Measurements from ENCODE around the gene PLAGL2. TPM values are rescaled to one million over a fixed set of nuclear protein-coding genes. Genes with fewer than 3 reads are reported as not detected.
"Not testable (repeated sequence)": the region's sequence is repeated elsewhere in the genome, so short reads cannot be mapped to it uniquely, and the experiment has no call there.

Gene PLAGL2
- total RNA-seq, 1 donor from 2014 or later: 1.2 TPM

DNA sequence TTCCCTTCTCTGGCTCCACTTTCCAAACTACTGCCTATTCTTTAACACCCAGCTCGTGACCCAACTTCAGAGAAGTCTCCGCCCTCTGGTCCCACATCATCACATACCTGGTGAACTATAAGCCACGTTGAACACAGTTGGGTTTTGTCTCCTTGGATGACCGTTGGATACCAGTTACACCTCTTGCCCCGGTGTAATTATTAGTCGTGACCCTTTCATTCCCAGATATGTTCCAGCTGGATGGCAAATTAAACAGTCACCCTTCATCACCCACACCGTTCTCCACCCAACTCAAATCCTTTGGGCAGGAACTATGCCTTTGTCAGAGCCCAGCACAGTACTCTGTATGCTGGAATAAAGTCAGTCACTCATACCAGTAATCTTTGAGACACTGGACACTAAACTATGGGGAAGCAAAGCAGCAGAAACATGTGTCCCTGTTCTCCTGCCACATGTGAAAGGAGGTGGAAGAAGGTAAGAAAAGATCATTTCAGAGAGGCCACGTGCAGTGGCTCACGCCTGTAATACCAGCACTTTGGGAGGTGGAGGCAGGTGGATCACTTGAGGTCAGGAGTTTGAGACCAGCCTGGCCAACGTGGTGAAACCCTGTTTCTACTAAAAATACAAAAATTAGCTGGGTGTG, 22.5 kb downstream of the PLAGL2 start:
- no peak for DNase-seq (ENCODE audit: low spot score)

DNA sequence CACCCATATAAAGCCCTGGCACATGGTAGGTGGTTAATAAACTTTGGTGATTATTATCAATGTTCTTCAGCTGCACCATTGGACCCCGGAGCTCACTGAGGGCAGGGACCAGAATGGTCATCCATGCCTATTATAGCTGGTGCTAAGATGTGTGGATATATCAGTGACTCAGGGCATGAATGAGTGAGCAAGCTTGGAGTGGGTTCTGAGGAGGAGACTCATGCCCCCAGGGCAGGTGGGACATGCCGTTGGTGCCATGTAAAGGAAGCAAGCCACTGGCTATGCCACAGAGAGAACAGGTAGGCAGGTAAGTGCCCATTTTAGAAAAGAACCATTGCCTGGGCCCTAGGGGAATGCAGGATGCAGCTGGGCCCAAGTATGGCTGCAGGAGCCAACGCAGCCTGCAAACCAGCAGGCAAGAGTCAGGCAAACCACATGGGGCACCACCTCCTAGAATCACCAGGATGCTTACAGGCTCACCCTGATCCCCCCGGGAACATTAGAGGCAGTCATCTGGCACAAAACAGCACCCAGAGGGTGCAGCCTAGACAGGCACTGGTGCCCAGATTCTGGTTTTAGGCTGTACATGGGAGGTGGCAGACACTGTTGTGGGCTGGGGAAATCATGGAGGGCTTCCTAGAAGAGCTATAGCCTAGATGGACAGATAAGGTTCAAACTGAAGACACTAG, 23.5 kb downstream of the PLAGL2 start:
- DNase-seq (ENCODE audit: low spot score): no peak

DNA sequence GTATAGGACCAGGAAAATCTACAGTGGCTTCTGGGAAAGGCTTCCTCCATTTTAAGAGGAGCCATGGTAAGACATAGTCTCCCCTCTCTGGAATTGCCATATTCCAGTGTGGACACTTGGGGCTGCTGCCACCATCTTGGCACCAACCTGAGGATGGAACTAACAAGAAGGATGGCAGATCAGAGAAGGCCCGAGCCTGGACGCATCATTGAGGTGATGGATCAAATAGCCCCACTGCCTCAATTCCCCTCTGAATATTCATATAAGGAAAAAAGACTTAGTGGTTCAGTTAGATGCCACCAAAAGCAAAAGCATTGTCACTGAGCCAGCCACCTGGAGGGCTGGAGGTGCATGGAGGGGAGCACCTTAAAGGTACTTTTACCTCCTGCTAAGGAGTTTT, 25.9 kb downstream of the PLAGL2 start:
- no peak for DNase-seq (ENCODE audit: low spot score)

DNA sequence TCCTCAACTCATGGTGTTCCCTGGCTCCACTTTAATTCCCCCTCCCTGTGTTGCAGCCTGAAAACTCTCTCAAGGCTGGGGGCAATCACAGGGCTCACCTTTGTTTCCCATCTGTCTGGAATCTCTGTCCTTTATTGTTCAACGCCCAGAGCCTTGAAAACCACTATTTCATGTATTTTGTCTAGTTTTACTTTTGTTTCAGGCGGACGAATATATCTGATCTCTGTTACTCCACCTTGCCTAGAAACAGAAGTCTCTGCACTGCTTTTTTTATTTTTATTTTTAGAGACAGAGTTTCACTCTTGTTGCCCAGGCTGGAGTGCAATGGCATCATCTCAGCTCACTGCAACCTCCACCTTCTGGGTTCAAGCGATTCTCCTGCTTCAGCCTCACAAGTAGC, 27.6 kb downstream of the PLAGL2 start:
- no peak for DNase-seq (ENCODE audit: low spot score)

DNA sequence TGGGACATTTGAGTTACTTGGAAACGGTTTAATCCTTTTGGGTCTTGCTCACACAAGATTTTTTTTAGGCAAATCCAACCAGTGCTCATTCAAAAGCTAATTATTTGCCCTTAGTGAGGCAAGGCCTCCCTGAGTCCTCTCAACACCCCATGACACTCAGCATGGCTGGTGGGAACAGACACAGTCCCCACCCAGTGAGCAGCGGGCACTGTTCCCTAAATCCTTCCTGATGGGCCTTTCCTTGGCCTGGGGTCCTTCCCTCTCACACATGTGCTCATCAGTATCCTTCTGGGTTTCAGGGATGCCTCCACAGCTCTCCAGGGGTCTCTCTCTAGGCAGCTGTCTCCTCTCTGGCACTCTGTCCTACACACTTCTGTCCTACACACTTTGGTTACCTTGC, 28.0 kb downstream of the PLAGL2 start:
- DNase-seq (ENCODE audit: low spot score): no peak

DNA sequence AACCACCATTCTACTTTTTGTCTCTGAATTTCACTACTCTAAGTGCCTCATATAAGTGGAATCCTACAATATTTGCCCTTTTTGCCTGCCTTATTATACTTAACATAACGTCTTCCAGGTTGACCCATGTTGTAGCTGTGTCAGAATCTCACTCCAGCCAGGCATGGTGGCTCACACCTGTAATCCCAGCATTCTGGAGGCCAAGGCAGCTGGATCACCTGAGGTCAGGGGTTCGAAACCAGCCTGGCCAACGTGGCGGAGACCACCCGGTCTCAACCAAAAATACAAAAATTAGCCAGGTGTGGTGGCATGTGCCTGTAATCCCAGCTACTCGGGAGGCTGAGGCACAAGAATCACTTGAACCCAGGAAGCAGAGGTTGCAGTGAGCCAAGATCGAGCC, 29.8 kb downstream of the PLAGL2 start:
- not testable (repeated sequence) for DNase-seq (ENCODE audit: low spot score)

DNA sequence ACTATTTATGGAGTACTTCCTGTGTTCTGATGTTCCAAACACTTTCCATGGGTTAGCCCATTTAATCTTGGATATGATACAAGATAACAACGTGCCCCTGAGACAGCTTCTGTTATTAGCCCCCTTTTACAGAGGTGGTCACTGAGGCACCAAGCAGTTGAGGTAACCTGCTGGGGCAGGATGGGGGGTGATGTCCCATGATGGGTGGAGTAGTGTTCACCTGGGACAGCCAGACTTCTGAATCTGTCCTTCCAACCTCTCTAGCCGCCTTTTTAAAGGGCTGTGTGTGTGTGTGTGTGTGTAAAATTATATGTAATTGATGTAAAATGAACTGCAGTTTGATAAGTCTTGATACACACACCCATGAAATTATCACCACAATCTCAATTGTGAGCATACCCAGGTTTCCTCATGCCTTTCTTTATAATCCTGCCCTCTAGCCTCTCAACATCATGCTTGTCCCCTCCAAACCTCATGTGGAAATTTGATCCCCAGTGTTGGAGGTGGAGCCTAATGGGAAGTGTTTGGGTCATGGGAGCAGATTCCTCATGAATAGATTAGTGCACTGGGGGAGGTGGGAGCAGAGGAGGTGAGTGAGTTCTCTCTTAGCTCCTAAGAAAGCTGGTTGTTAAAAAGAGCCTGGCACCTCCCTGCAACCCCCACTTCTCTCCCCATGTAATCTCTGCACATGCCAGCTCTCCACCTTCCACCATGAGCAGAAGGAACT, 39.2 kb downstream of the PLAGL2 start:
- DNase-seq (ENCODE audit: low spot score): no peak

DNA sequence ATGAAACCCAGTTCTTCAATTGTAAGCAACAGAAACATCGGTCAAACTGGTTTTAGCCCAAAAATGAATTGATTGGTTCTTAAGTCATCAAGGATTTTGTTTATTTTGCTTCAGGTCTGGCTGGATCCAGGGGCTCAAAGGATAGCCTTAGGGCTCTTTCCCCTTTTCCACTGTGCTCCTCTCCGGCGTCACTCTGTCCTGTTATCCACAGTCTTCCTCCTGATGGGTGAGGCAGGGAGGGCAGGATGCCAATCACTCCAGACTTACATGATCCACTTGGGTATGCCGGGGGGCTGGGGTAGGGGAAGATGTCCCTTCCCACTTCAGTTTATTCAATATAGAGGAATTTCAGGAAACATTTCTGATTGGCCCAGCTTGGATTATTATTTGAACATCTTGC, 40.0 kb downstream of the PLAGL2 start:
- DNase-seq (ENCODE audit: low spot score): no peak

DNA sequence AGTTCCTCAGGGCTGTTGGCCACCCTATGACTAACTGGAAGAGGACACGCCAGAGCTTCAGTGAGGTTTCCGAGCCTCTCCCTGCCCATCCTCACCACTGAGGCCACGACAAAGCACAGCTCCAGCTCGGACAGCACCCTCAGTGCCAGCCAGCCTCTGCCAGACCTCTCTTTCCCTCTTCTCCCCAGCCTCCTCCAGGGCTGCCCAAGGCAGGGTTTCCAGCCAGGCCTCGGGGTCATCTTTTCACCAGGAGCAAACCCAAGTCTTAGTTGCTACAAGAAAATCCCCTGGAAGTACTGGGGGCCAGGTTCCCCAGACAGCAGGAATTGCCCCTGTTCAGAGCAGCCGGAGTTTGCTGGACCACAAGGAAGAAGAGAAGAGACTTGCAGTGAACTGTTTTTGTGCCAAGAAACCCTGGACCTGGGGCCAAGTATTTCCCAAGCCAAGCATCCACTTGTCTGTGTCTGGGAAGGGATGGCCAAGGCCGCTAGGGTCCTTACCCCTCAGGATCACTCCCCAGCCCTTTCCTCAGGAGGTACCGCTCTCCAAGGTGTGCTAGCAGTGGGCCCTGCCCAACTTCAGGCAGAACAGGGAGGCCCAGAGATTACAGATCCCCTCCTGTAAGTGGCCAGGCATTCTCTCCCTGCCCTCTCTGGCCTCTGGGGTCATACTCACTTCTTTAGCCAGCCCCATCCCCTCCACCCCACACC, 41.6 kb downstream of the PLAGL2 start:
- DNase-seq (ENCODE audit: low spot score): no peak

DNA sequence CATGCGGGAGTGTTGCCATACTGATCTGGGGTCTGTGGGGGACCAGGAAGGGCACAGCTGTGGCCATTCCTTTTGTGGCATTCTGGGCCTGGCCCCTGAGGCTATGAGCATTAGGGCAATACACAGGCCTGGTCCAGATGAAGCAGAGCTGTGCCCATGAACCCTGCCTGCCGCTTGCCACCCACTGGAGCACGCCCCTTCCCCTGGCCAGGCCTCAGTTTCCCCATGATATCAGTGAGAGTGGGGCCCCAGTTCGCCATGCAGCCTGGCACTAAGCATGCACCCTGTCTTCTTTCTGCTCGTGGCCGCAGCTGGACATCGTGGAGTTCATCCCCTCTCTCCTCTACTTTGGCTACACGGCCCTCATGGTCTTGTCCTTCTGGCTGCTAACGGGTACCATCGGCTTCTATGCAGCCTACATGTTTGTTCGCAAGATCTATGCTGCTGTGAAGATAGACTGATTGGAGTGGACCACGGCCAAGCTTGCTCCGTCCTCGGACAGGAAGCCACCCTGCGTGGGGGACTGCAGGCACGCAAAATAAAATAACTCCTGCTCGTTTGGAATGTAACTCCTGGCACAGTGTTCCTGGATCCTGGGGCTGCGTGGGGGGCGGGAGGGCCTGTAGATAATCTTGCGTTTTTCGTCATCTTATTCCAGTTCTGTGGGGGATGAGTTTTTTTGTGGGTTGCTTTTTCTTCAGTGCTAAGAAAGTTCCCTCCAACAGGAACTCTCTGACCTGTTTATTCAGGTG, 42.4 kb downstream of the PLAGL2 start:
- no peak for DNase-seq (ENCODE audit: low spot score)

DNA sequence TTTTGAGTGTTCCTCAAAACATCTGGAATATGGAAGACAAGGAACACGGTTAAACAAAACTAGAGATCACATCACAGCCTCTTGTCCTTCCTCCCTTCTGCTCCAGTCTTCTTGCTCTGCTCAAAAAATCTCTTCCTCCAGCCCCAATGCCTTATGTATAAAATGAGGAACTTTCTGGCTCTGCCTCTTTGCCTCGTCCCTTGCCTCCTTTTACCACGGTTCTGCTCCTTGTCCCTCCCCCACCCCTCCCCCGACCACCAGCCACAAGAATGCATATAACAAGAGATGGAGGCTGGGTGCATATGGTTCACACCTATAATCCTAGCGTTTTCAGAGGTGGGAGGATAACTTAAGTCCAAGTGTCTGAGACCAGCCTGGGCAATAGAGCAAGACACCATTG, 43.6 kb downstream of the PLAGL2 start:
- DNase-seq (ENCODE audit: low spot score): no peak

DNA sequence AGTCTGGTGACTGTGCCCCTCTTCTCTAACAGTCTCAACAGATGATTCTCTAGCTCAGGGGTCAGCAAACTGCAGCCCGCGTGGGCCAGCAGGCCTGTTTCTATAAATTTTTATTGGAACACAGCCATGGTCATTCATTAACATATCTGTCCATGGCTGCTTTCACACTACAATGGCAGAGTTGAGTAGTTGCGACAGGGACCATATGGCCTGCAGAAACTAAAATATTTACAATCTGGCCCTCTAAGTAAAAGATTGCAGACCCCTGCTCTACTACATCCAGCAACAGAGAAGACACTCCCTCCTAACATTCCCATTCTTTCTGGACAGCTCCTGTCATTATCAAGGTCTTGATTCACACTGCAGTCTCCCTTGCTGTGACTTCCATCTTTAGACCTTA, 45.2 kb downstream of the PLAGL2 start:
- no peak for DNase-seq (ENCODE audit: low spot score)

DNA sequence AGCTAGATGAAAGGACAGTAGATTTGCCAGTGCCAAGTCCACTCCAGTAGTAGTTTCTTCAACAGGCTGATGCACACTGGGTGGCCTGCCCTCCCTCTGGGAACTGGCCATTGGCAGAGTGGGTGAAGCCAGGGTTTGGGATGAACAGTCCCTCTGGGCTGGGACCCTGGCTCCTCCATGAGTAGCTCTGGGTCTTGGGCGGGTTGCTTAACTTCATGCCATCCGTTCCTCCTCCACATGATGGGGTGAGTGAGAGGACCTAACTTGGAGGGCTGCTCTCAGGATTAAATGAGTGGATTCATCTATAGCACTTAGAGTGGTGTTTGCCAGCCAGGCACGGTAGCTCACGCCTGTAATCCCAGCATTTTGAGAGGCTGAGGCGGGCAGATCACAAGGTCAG, 47.2 kb downstream of the PLAGL2 start:
- DNase-seq (ENCODE audit: low spot score): no peak

DNA sequence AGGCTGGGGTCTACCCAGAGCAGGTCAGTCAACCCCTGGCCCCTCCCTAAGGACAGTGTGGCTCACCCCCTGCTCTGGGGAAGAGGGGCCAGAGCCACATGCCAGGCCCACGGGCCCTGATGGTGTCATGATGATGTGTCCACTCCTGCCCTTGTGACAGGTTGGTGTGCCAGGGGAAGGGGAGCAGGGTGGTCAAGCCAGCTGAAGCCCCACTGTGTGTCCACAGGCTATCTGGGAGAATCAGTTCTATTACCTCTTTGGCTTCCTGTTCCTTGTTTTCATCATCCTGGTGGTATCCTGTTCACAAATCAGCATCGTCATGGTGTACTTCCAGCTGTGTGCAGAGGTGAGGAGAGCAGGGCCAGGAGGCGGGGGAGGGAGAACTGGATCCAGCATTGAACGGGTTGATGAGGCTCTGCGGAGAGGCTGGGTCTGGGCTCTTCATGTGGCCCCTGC, 47.7 kb downstream of the PLAGL2 start:
- DNase-seq (ENCODE audit: low spot score): no peak

DNA sequence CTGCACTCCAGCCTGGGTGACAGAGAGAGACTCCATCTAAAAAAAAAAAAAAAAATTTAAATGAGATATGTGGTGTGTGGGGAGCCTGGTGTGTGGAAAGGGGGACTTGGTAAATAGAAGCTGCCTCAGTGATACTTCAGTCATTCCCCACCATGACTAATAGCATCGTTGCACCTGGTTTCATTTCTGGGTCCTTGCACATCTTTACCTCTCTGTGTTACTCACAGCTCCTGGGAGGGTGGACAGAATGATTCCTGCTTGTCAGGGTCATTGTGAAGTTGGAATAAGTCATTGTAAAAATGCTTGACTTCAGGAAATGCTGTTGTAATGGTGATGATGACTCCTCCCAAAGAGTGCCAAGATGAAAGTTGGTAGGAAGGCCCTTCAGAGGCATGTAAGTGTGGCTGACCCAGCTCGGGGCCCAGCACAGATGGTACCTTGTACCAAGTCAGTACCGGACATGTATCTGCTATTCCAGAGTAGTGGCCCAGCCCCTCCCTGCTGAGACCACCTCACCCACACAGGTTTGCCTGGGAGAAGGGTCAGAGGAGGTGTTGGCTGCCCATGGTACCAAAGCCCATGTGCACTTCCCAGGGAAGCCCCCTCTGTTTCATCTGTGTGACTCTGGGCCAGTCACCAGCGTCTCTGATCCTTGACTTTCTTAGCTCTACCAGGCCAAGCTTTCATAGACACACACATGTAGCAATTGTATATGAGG, 48.4 kb downstream of the PLAGL2 start:
- DNase-seq (ENCODE audit: low spot score): no peak

DNA sequence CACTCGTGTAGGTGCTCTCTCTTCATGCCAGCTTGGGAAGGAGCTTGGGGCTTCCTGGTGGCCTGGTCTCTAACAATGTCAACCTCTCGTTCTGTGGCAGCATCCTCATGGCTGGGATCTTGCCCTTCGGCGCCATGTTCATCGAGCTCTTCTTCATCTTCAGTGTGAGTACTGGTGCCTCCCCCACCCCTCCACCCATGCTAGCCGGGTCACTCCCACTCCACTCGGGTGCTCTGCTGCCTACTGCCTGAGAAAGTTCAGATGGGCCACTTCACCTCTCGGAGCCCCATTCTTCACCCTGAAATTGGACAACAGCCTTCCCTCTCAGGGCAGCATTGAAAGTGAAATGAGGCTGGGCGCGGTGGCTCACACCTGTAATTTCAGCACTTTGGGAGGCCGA, 49.2 kb downstream of the PLAGL2 start:
- DNase-seq (ENCODE audit: low spot score): no peak

DNA sequence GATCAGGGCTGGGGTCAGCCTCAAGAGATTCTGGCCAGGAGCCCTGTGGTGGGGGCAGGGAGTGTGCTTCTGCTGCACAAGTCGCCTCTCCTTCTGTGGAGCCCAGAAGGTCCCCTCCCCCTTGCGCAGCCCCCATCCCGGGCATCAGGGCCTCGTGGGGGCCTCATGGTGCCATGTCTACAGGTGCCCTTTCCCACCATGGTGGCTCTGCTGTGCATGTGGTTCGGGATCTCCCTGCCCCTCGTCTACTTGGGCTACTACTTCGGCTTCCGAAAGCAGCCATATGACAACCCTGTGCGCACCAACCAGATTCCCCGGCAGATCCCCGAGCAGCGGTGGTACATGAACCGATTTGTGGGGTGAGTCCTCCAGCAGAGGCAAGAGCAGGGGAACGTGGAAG, 49.9 kb downstream of the PLAGL2 start:
- no peak for DNase-seq (ENCODE audit: low spot score)

DNA sequence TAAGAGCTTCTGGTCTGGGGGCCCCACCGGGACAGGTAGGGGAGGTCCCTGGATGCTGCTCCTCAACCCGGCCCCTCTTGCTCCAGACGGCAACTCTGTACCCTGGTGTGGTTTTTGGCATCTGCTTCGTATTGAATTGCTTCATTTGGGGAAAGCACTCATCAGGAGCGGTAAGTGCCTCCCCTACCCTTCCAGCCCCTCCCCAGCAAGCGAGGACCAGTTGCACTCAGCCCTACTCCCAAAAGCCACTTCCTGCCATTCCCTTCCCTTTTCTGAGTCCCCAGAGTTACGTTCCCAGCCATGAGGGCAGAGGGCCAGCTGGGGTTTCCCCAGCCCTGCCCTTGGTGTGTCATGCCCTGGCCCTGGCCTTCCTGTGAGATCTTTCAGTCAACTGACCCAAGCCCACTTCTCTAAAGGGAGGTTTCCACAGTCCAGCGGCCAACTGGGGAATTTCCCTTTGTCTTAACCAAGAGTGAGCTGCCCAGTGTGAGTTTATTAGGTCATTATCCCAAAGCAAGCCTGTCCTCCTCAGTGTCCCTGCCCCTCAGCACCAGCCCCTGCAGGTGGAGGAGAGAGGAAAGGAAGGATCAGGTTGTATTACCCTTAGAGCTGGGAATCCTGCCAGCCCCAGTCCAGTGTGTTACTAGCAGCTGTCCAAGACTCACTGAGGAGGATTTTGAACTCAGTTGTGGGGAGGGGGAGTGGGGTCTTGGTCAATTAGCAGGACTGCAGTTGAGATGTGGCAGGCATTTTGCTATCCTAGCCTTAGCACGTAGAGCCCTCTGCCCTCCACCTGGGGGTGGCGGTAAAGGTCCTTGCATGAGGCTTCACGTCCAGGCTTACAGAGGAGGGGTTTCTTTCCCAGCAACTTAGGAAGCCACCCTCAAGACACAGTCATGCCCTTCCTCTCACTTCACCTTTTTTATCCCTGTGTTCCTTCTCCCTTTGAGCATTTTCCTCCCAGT, 52.2 kb downstream of the PLAGL2 start:
- peak; percentile 69 for DNase-seq (ENCODE audit: low spot score)

DNA sequence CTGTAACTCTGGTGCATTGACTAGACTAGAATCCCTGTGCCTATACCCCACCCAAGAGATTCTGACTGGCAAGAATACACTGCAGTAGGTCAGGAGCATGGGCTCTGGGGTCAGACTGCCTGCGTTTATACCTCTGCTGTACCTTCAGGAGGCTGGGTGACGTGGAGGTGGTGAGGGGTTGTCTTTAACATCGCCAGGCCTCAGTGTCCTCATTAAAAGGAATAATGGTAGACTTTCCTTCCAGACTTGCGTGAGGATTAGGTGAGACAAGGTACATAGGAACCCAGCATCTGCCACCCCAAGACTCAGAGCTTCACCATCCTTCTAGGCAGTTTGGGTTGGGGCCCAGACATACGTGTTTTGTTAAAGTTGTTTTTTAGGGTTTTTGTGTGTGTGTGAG, 53.8 kb downstream of the PLAGL2 start:
- DNase-seq (ENCODE audit: low spot score): no peak

Measured in umbilical cord (tissue), 2 donors.